Stimulated activated CD4-positive, alpha-beta T cell treated with anti-CD3 and anti-CD28 coated beads, Interleukin-1b, Interleukin-23, amount 100 ng/mL, for 48 hours (primary cell): ENCODE data around the gene CYP1A1.
A peak's percentile ranks its signal among the peaks of the same experiment; 100 is the strongest.

Experiments used
- DNase-seq: peaks from one replicate; pipeline ENCODE4 v3.0.0-alpha.2; 2020

CYP1A1 gene

GRCh38 chr15:74725225-74725774, at the start of gene CYP1A1:
CYP1A1 (minus strand) TSS chr15:74725528; CDS start chr15:74723097, 2,431 bp downstream.
- peak; percentile 22 for DNase-seq

GRCh38 chr15:74773731-74774252, 48.5 kb upstream of the CYP1A1 start:
- no peak for DNase-seq

- no peak for DNase-seq
Observed at GRCh38 chr15:74773329-74773728, 48.0 kb upstream of the CYP1A1 start.

GRCh38 chr15:74770211-74770903, 45.0 kb upstream of the CYP1A1 start:
- no peak for DNase-seq

- no peak for DNase-seq
Observed at GRCh38 chr15:74769463-74770025, 44.2 kb upstream of the CYP1A1 start.

- DNase-seq: peak; percentile 65
Observed at GRCh38 chr15:74768771-74769342, 43.5 kb upstream of the CYP1A1 start.

- no peak for DNase-seq
Observed at GRCh38 chr15:74768099-74768770, 42.9 kb upstream of the CYP1A1 start.

- no peak for DNase-seq
Observed at GRCh38 chr15:74767167-74768098, 42.1 kb upstream of the CYP1A1 start.

GRCh38 chr15:74763416-74763815, 38.1 kb upstream of the CYP1A1 start:
- DNase-seq: no peak

GRCh38 chr15:74762791-74763150, 37.4 kb upstream of the CYP1A1 start:
- no peak for DNase-seq

GRCh38 chr15:74758736-74759135, 33.4 kb upstream of the CYP1A1 start:
- no peak for DNase-seq

GRCh38 chr15:74754593-74755215, 29.4 kb upstream of the CYP1A1 start:
- DNase-seq: no peak

GRCh38 chr15:74752531-74752930, 27.2 kb upstream of the CYP1A1 start:
- no peak for DNase-seq

- DNase-seq: no peak
Observed at GRCh38 chr15:74752011-74752410, 26.7 kb upstream of the CYP1A1 start.

GRCh38 chr15:74750751-74751150, 25.4 kb upstream of the CYP1A1 start:
- no peak for DNase-seq

- DNase-seq: no peak
Observed at GRCh38 chr15:74749832-74750231, 24.5 kb upstream of the CYP1A1 start.

GRCh38 chr15:74748322-74748946, 23.1 kb upstream of the CYP1A1 start, which contains the start of gene CYP1A2:
CYP1A2 (plus strand) TSS chr15:74748845; CDS start chr15:74749739, 894 bp downstream.
- no peak for DNase-seq

- DNase-seq: no peak
Observed at GRCh38 chr15:74746389-74746788, 21.1 kb upstream of the CYP1A1 start.

GRCh38 chr15:74742422-74742821, 17.1 kb upstream of the CYP1A1 start:
- DNase-seq: no peak

- DNase-seq: peak; percentile 5
Observed at GRCh38 chr15:74738239-74738638, 12.9 kb upstream of the CYP1A1 start.

- DNase-seq: no peak
Observed at GRCh38 chr15:74735305-74735704, 10.0 kb upstream of the CYP1A1 start.
